GM23338 (cell line): Measurements from ENCODE around the gene TNFRSF17. TPM values are rescaled to one million over a fixed set of nuclear protein-coding genes. Genes with fewer than 3 reads are reported as not detected.

Experiments used
- ATAC-seq: fragments of 200-7000 bp; cut with Tn5 transposase; 3 replicates; pipeline ENCODE4 v1.9.1; 2020
- DNase-seq: peaks from one replicate; pipeline ENCODE4 v3.0.0-alpha.2; 2015; ENCODE audit warnings: low spot score
- H2AFZ ChIP-seq: fragments of 200-600 bp; sonication (generic); 2 replicates; pipeline ENCODE4 v1.8.0; 2016; ENCODE audit warnings: antibody characterized with exemption, mild to moderate bottlenecking, moderate library complexity
- H3F3A ChIP-seq: fragments of 200-600 bp; sonication (generic); replicated peaks from 2 replicates; pipeline ENCODE4 v1.8.0; 2017; ENCODE audit warnings: antibody characterized with exemption, mixed run types, low read depth
- H3K27ac ChIP-seq: fragments of 200-600 bp; sonication (generic); 2 replicates; pipeline ENCODE4 v1.6.1; 2016; ENCODE audit warnings: low read depth
- H3K27me3 ChIP-seq: fragments of 200-600 bp; sonication (generic); 2 replicates; pipeline ENCODE4 v1.8.0; 2016; ENCODE audit warnings: mild to moderate bottlenecking, mixed run types, moderate library complexity; ENCODE audit not compliant: insufficient read depth
- H3K36me3 ChIP-seq: fragments of 200-600 bp; sonication (generic); 2 replicates; pipeline ENCODE4 v1.8.0; 2016; ENCODE audit warnings: mild to moderate bottlenecking; ENCODE audit not compliant: insufficient read depth
- H3K4me1 ChIP-seq: fragments of 200-600 bp; sonication (generic); 2 replicates; pipeline ENCODE4 v1.8.0; 2016; ENCODE audit warnings: mild to moderate bottlenecking, moderate library complexity; ENCODE audit not compliant: insufficient read depth
- H3K4me2 ChIP-seq: fragments of 200-600 bp; sonication (generic); 2 replicates; pipeline ENCODE4 v1.7.1; 2017; ENCODE audit warnings: mixed run types
- H3K4me3 ChIP-seq: fragments of 200-600 bp; sonication (generic); 2 replicates; pipeline ENCODE4 v1.6.1; 2016; ENCODE audit warnings: mixed run types
- H3K79me2 ChIP-seq: fragments of 200-600 bp; sonication (generic); replicated peaks from 2 replicates; pipeline ENCODE4 v1.8.0; 2017; ENCODE audit warnings: mild to moderate bottlenecking; ENCODE audit not compliant: insufficient read depth
- H3K9me2 ChIP-seq: fragments of 200-600 bp; sonication (generic); 2 replicates; pipeline ENCODE4 v1.8.0; 2017; ENCODE audit not compliant: insufficient read depth
- H4K20me1 ChIP-seq: fragments of 200-600 bp; sonication (generic); replicated peaks from 2 replicates; pipeline ENCODE4 v1.8.0; 2017; ENCODE audit warnings: mild to moderate bottlenecking; ENCODE audit not compliant: insufficient read depth
- H3K27ac Mint-ChIP-seq: 2 replicates; pipeline ENCODE4 v1.8.0; 2020; ENCODE audit warnings: inconsistent platforms, mild to moderate bottlenecking, moderate library complexity, mixed read lengths
- H3K27me3 Mint-ChIP-seq: 3 replicates; pipeline ENCODE4 v1.8.0; 2022; ENCODE audit warnings: low read depth, mild to moderate bottlenecking, moderate library complexity, mixed read lengths, inconsistent platforms; ENCODE audit not compliant: insufficient read depth, poor library complexity
- H3K36me3 Mint-ChIP-seq: 3 replicates; pipeline ENCODE4 v1.8.0; 2021; ENCODE audit warnings: low read depth, mild to moderate bottlenecking, inconsistent platforms, moderate library complexity, mixed read lengths
- H3K4me1 Mint-ChIP-seq: 3 replicates; pipeline ENCODE4 v1.8.0; 2020; ENCODE audit warnings: mild to moderate bottlenecking, inconsistent platforms, mixed read lengths
- H3K4me3 Mint-ChIP-seq: 3 replicates; pipeline ENCODE4 v1.8.0; 2021; ENCODE audit warnings: moderate library complexity, mild to moderate bottlenecking, inconsistent platforms, mixed read lengths
- H3K9me3 Mint-ChIP-seq: 3 replicates; pipeline ENCODE4 v1.8.0; 2020; ENCODE audit warnings: moderate library complexity, mild to moderate bottlenecking, inconsistent platforms, mixed read lengths
- CREB1 ChIP-seq: fragments of 250-450 bp; sonication (Bioruptor Pico); IDR thresholded peaks from 2 replicates; pipeline ENCODE4 v1.5.0; 2020; ENCODE audit warnings: low read depth, mild to moderate bottlenecking, moderate library complexity
- EZH2 ChIP-seq: fragments of 200-600 bp; sonication (generic); IDR thresholded peaks from one replicate; pipeline ENCODE4 v1.8.0; 2017; ENCODE audit warnings: antibody characterized with exemption, mild to moderate bottlenecking, low read depth; ENCODE audit not compliant: unreplicated experiment
- JUNB ChIP-seq: IDR thresholded peaks from one replicate; pipeline ENCODE4 v1.6.1; 2016; ENCODE audit warnings: antibody characterized with exemption; ENCODE audit not compliant: unreplicated experiment
- NANOG ChIP-seq: IDR thresholded peaks from 2 replicates; pipeline ENCODE4 v1.6.1; 2016; ENCODE audit warnings: antibody characterized with exemption, borderline replicate concordance
- POLR2AphosphoS5 ChIP-seq: IDR thresholded peaks from 2 replicates; pipeline ENCODE4 v1.6.1; 2016; ENCODE audit warnings: antibody characterized with exemption, low read depth
- REST ChIP-seq: IDR thresholded peaks from one replicate; pipeline ENCODE4 v1.6.1; 2018; ENCODE audit warnings: antibody characterized with exemption; ENCODE audit not compliant: unreplicated experiment
- STAT1 ChIP-seq: IDR thresholded peaks from one replicate; pipeline ENCODE4 v1.6.1; 2016; ENCODE audit warnings: antibody characterized with exemption; ENCODE audit not compliant: unreplicated experiment
- ZNF462 ChIP-seq: fragments of 250-450 bp; sonication (Bioruptor Pico); IDR thresholded peaks from 2 replicates; pipeline ENCODE4 v1.5.0; 2020; ENCODE audit warnings: mild to moderate bottlenecking, moderate library complexity
- polyA plus RNA-seq: library from polyadenylated mRNA; unstranded; fragments of >200 nt; fragmentation: Nextera tagmentation; extraction: Ambion mirVana; gene quantifications from 2 replicates; pipeline ENCODE4 v1.2.1, GENCODE V29; 2016
- total RNA-seq: library from RNA; depleted of rRNA; stranded (reverse); fragments of >200 nt; shearing (Covaris generic); gene quantifications from 2 replicates; pipeline ENCODE4 v1.2.3, GENCODE V29; 2014

TNFRSF17 gene
- total and polyA plus RNA-seq, 2 experiments from 2014 or later = not detected

GRCh38 chr16:11977376-11978041 is 12.5 kb downstream of the TNFRSF17 start (continued):
- no peak for TF ChIP-seq REST
- TF ChIP-seq STAT1 = no peak
- no peak for TF ChIP-seq EZH2

DNA sequence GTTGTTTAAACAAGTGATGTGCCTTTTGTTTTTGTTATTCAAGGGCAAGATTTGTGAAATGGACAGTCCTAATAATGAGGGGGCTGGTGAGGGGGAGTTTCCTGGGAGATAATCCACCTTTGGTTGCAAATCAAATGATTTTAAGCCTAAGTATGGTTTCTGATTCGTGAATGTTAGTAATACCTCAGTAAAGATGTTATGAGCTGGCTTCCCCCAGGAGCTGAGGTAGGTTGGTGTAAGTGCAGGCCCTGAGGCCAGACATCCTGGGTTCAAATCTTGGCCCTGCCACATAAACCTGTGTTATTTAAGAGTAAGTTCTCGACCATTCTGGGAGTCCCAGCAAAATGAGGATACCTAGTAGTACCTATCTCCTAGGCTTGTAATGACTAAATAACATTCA is 13.1 kb downstream of the TNFRSF17 start:
- DNase-seq (no peak), ATAC-seq (no peak)
- peak overlapping the region; percentile 97 for H3K4me3 Mint-ChIP-seq
- H3K27ac Mint-ChIP-seq = no peak overlapping the region
- no peaks in the 10 kb centered on the region for H3K36me3 ChIP-seq
- no peaks in the 10 kb centered on the region; the same call in 2 of the 3 replicates for H3K36me3 Mint-ChIP-seq
- H3K9me3 Mint-ChIP-seq = peaks cover 3% of the 10 kb centered on the region; the same call in 1 of the 3 replicates
- no peaks in the 10 kb centered on the region for H4K20me1 ChIP-seq
- H3F3A ChIP-seq = 0 out of 2 replicates have a peak, but pooled peaks cover 2% of the 10 kb centered on the region
- H3K4me1 Mint-ChIP-seq = peaks cover 21% of the 10 kb centered on the region
- H3K79me2 ChIP-seq = peaks cover 14% of the 10 kb centered on the region
- H3K9me2 ChIP-seq = no peaks in the 10 kb centered on the region
- peaks cover 6% of the 10 kb centered on the region for H3K4me1 ChIP-seq
- H2AFZ ChIP-seq = peak overlapping the region; percentile 96; the same call in 1 of the 2 replicates
- H3K27ac ChIP-seq = no peak overlapping the region
- peak overlapping the region; percentile 97 for H3K4me2 ChIP-seq
- peaks cover 10% of the 10 kb centered on the region for H3K27me3 Mint-ChIP-seq
- peak overlapping the region; percentile 98 for H3K4me3 ChIP-seq
- H3K27me3 ChIP-seq = no peaks in the 10 kb centered on the region
- TF ChIP-seq JUNB (no peak), CREB1 (no peak), STAT1 (no peak), POLR2AphosphoS5 (no peak), NANOG (no peak), REST (no peak), ZNF462 (CRISPR knock-in tag) (no peak)
